Endothelial cell of umbilical vein (primary cell): ENCODE results near the gene UNC5B. TPM values are rescaled to one million over a fixed set of nuclear protein-coding genes. Genes with fewer than 3 reads are reported as not detected.

Source experiments
- BruUV-seq: library from RNA; stranded (reverse); fragments of 400-500 nt; replicated peaks from 2 replicates; lab custom pipeline; 2021; lab: Mats Ljungman, UMichigan
- CTCF ChIA-PET: fragments of 300-600, 350-600 bp; sonication (Branson Sonifier 250); formaldehyde crosslinking; loops from one replicate; lab custom pipeline; 2021; ENCODE audit warnings: antibody characterized with exemption, inconsistent platforms; lab: Charles Lee
- POLR2A ChIA-PET: fragments of 300-600, 350-600 bp; sonication (Branson Sonifier 250); formaldehyde crosslinking; loops from one replicate; lab custom pipeline; 2021; ENCODE audit warnings: antibody characterized with exemption, inconsistent platforms; lab: Charles Lee
- DNase-seq: peaks from one replicate; pipeline ENCODE4 v3.0.0-alpha.2; 2011; ENCODE audit warnings: low read depth, low spot score
- FAIRE-seq: peaks from 2 replicates; lab custom pipeline; 2011; peaks lifted over from hg19 to GRCh38; lab: Jason Lieb, UNC
- H2AFZ ChIP-seq: 2 replicates; pipeline ENCODE4 v1.6.0; 2012; ENCODE audit warnings: low read depth, low read length, control low read depth, inconsistent platforms
- H3K27ac ChIP-seq: 2 replicates; pipeline ENCODE4 v1.5.1; 2011; ENCODE audit warnings: low read depth, mild to moderate bottlenecking, control low read depth, low read length, moderate library complexity; ENCODE audit not compliant: insufficient read depth
- H3K27me3 ChIP-seq, 2 experiments: 2 replicates each; pipeline versions ENCODE4 v1.6.0 to v1.6.1; 2011; ENCODE audit warnings: low read length in 2 of 2, mixed read lengths in 1 of 2; ENCODE audit not compliant: control insufficient read depth in 2 of 2, insufficient read depth in 2 of 2
- H3K36me3 ChIP-seq, 2 experiments: 2 replicates in 1 of 2; 3 replicates in 1 of 2; pipeline ENCODE4 v1.5.1; 2011; ENCODE audit warnings: low read length in 2 of 2, mild to moderate bottlenecking in 1 of 2, moderate library complexity in 1 of 2; ENCODE audit not compliant: control insufficient read depth in 2 of 2, insufficient read depth in 2 of 2; ENCODE audit errors: extremely low read depth in 1 of 2
- H3K4me1 ChIP-seq: 3 replicates; pipeline ENCODE4 v1.5.1; 2011; ENCODE audit warnings: mild to moderate bottlenecking, low read length; ENCODE audit not compliant: control insufficient read depth, insufficient read depth; ENCODE audit errors: extremely low read depth
- H3K4me2 ChIP-seq: 2 replicates; pipeline ENCODE4 v1.6.1; 2011; ENCODE audit warnings: low read length, control low read depth, mixed read lengths; ENCODE audit not compliant: insufficient read depth
- H3K4me3 ChIP-seq, 3 experiments: fragments of 200-600 bp in 1 of 3; sonication (generic), shearing (Covaris generic) in 1 of 3; replicated peaks in 1 of 3; 2 replicates each; pipeline ENCODE4 v1.5.1; 2011 to 2016; ENCODE audit warnings: control low read depth in 3 of 3, low read length in 3 of 3, mild to moderate bottlenecking in 2 of 3, inconsistent platforms in 1 of 3, low read depth in 1 of 3, moderate library complexity in 1 of 3; ENCODE audit not compliant: insufficient read depth in 1 of 3
- H3K79me2 ChIP-seq: 2 replicates; pipeline ENCODE4 v1.6.0; 2012; ENCODE audit warnings: low read length, inconsistent platforms; ENCODE audit not compliant: control insufficient read depth, insufficient read depth
- H3K9ac ChIP-seq: replicated peaks from 2 replicates; pipeline ENCODE3; 2011; ENCODE audit warnings: low read length, control low read depth; ENCODE audit not compliant: insufficient read depth; ENCODE audit errors: extremely low read depth
- H3K9me1 ChIP-seq: replicated peaks from 3 replicates; pipeline ENCODE4 v1.6.0; 2011; ENCODE audit warnings: mild to moderate bottlenecking, low read length; ENCODE audit not compliant: control insufficient read depth, insufficient read depth; ENCODE audit errors: extremely low read depth
- H3K9me3 ChIP-seq: replicated peaks from 2 replicates; pipeline ENCODE4 v1.5.1; 2012; ENCODE audit warnings: low read length, inconsistent platforms; ENCODE audit not compliant: control insufficient read depth, insufficient read depth
- H4K20me1 ChIP-seq: replicated peaks from 2 replicates; pipeline ENCODE3; 2011; ENCODE audit warnings: mild to moderate bottlenecking, low read length; ENCODE audit not compliant: control insufficient read depth, insufficient read depth; ENCODE audit errors: extremely low read depth
- CTCF ChIP-seq, 2 donors: IDR thresholded peaks; 1 replicate in 1 of 2; 2 replicates in 1 of 2; pipeline ENCODE4 v1.5.1; 2011; ENCODE audit warnings: low read length in 2 of 2, mild to moderate bottlenecking in 2 of 2, moderate library complexity in 2 of 2, control low read depth in 1 of 2, inconsistent platforms in 1 of 2, low read depth in 1 of 2; ENCODE audit not compliant: insufficient read depth in 1 of 2; ENCODE audit errors: extremely low read depth in 1 of 2
- EZH2 ChIP-seq: IDR thresholded peaks from 2 replicates; pipeline ENCODE4 v1.6.1; 2012; ENCODE audit warnings: borderline replicate concordance, low read depth, mild to moderate bottlenecking, moderate library complexity, low read length, inconsistent platforms; ENCODE audit not compliant: severe bottlenecking
- FOS ChIP-seq: IDR thresholded peaks from 2 replicates; pipeline ENCODE4 v1.6.1; 2011; ENCODE audit warnings: mild to moderate bottlenecking, low read length, moderate library complexity, borderline replicate concordance; ENCODE audit not compliant: insufficient read depth
- GATA2 ChIP-seq: IDR thresholded peaks from 2 replicates; pipeline ENCODE4 v1.7.0; 2011; ENCODE audit warnings: low read depth, mild to moderate bottlenecking, moderate library complexity, mixed read lengths, low read length; ENCODE audit not compliant: insufficient read length, insufficient read depth
- JUN ChIP-seq: IDR thresholded peaks from 2 replicates; pipeline ENCODE4 v1.6.1; 2011; ENCODE audit warnings: borderline replicate concordance, low read depth; ENCODE audit not compliant: insufficient read length, insufficient read depth
- MAX ChIP-seq: IDR thresholded peaks from 2 replicates; pipeline ENCODE4 v1.6.1; 2011; ENCODE audit not compliant: insufficient read depth, insufficient read length
- MYC ChIP-seq: IDR thresholded peaks from one replicate; pipeline ENCODE4 v1.6.1; 2011; ENCODE audit warnings: mild to moderate bottlenecking, low read depth, low read length
- POLR2A ChIP-seq: IDR thresholded peaks from 2 replicates; pipeline ENCODE4 v1.6.1; 2012; ENCODE audit warnings: low read depth, mild to moderate bottlenecking, control low read depth, low read length
- POLR2AphosphoS5 ChIP-seq: IDR thresholded peaks from 2 replicates; pipeline ENCODE4 v1.6.1; 2012; ENCODE audit warnings: low read depth, mild to moderate bottlenecking, control low read depth, low read length, moderate library complexity; ENCODE audit not compliant: insufficient read depth
- dilution Hi-C: fragments of 300-500 bp; cut with MboI; formaldehyde crosslinking; loops from one replicate; pipeline ENCODE4 v1.15.0; 2019; ENCODE audit warnings: low sequenced_read_pairs; ENCODE audit not compliant: extremely low pct_ligation_motif_present
- intact Hi-C: fragments of 100-400 bp; cut with micrococcal nuclease; formaldehyde crosslinking; loops from one replicate; pipeline ENCODE4 v1.10.0; 2022
- polyA plus RNA-seq, 4 experiments: library from polyadenylated mRNA; depleted of rRNA in 3 of 4; stranded (reverse) in 3 of 4; unstranded in 1 of 4; fragments of >200 nt; gene quantifications; 2 replicates each; pipeline versions ENCODE4 v1.2.1 to v1.2.3, GENCODE V29; 2011 to 2012; ENCODE audit warnings: missing spikeins in 1 of 4
- total RNA-seq: library from RNA; stranded (reverse); gene quantifications from 2 replicates; pipeline ENCODE4 v1.2.3, GENCODE V29; 2021

The UNC5B gene
- total and polyA plus RNA-seq, 2 donors (not counting 3 experiments of a cell fraction or from before 2014, with no cell fraction given), result 0.39 to 2.5 TPM

DNA sequence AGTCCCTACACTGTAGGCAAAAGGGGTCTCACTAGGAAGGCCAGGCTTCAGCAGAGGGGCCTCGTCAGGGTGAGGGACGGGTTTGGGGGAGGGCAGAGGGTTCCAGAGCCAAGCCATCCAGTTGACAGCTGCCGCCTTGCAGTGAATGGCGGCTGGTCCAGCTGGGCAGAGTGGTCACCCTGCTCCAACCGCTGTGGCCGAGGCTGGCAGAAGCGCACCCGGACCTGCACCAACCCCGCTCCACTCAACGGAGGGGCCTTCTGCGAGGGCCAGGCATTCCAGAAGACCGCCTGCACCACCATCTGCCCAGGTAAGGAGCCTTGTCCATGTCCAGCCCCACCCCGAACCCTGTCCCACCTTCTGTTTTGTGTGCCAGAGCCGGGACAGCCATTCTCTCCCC, 75.1 kb downstream of the UNC5B start:
- Histone ChIP-seq H3K4me3 (no peak overlapping the region), H3K9me1 (no peaks in the 10 kb centered on the region), H3K36me3 (no peaks in the 10 kb centered on the region), H4K20me1 (no peaks in the 10 kb centered on the region), H3K79me2 (no peaks in the 10 kb centered on the region), H3K27ac (no peak overlapping the region), H3K9ac (no peak overlapping the region), H3K4me2 (no peak overlapping the region), H3K27me3 (no peaks in the 10 kb centered on the region), H2AFZ (no peak overlapping the region), H3K9me3 (no peaks in the 10 kb centered on the region), H3K4me1 (no peaks in the 10 kb centered on the region)
- TF ChIP-seq EZH2, result no peak
- no peak for TF ChIP-seq JUN
- no peak for TF ChIP-seq CTCF (IDR thresholded peaks at IDR 0.05; ENCODE audit: extremely low read depth in 1 of 2, insufficient read depth in 1 of 2, low read depth in 1 of 2, low read length in 2 of 2)
- TF ChIP-seq GATA2, result no peak
- TF ChIP-seq FOS, result no peak
- no peak for TF ChIP-seq MYC
- TF ChIP-seq MAX, result no peak
- TF ChIP-seq POLR2A, result no peak
- no peak for TF ChIP-seq POLR2AphosphoS5
- dilution Hi-C loops, result no loop called here
- ChIA-PET CTCF (interaction anchor here (0.6 to 7.6 kb wide), 6 partner anchors 17 to 385 kb away, joined by 3 to 108 read pairs (median 42); no protein-coding TSS in a partner anchor), POLR2A (interaction anchor here (0.6 kb wide), 1 partner anchor 1207 kb away, joined by 4 read pairs; no protein-coding TSS in a partner anchor)
- FAIRE-seq (no peak), DNase-seq (no peak)
- intact Hi-C loops, result no loop called here
- BruUV-seq, result no TSS peak
